GM23248 (cell line): ENCODE data around the gene STARD13.

Experiments used
- EZH2 ChIP-seq: fragments of 200-600 bp; sonication (generic); IDR thresholded peaks from 2 replicates; pipeline ENCODE4 v1.6.1; 2018; ENCODE audit warnings: antibody characterized with exemption, mild to moderate bottlenecking; ENCODE audit not compliant: insufficient read depth, poor library complexity, severe bottlenecking
- EZH2phosphoT487 ChIP-seq: fragments of 200-600 bp; sonication (generic); IDR thresholded peaks from 2 replicates; pipeline ENCODE4 v1.6.1; 2018; ENCODE audit warnings: antibody characterized with exemption, moderate library complexity, mild to moderate bottlenecking, low read depth; ENCODE audit not compliant: insufficient read depth

- TF ChIP-seq EZH2phosphoT487: no peak
- no peak for TF ChIP-seq EZH2
Observed at GRCh38 chr13:33217256-33217655, 68.3 kb downstream of the STARD13 start.
